HuH-7.5 (cell line): ENCODE results near the gene CLDN6.
A peak's percentile ranks its signal among the peaks of the same experiment; 100 is the strongest.

Source experiments
- DNase-seq: peaks from one replicate; pipeline ENCODE4 v3.0.0; 2011; ENCODE audit warnings: low spot score

CLDN6 gene

GRCh38 chr16:3027983-3028715, 10.2 kb upstream of the CLDN6 start:
- DNase-seq, result peak; percentile 90

GRCh38 chr16:3027489-3027795, 9.5 kb upstream of the CLDN6 start:
- DNase-seq, result no peak

- no peak for DNase-seq
These were observed 8.9 kb upstream of the CLDN6 start for GRCh38 chr16:3026609-3027488.

- DNase-seq, result no peak
These were observed 8.0 kb upstream of the CLDN6 start for GRCh38 chr16:3026003-3026378.

- DNase-seq, result no peak
These were observed 7.3 kb upstream of the CLDN6 start for GRCh38 chr16:3025032-3026002.

- DNase-seq, result peak; percentile 91
These were observed 5.9 kb upstream of the CLDN6 start, which contains the start of the genes HCFC1R1 and THOC6 for GRCh38 chr16:3023669-3024478. HCFC1R1 (minus strand) TSS chr16:3023942; CDS start chr16:3023941, 1 bp downstream. THOC6 (plus strand) TSS chr16:3024035; CDS start chr16:3024327, 292 bp downstream.

GRCh38 chr16:3023415-3023668, 5.4 kb upstream of the CLDN6 start:
- no peak for DNase-seq

GRCh38 chr16:3022684-3023414, 4.9 kb upstream of the CLDN6 start:
- no peak for DNase-seq

- DNase-seq, result no peak
These were observed 4.3 kb upstream of the CLDN6 start for GRCh38 chr16:3022208-3022683.

- DNase-seq, result peak; percentile 74
These were observed 3.6 kb upstream of the CLDN6 start for GRCh38 chr16:3021449-3022207.

GRCh38 chr16:3020604-3021448, 2.8 kb upstream of the CLDN6 start:
- peak; percentile 67 for DNase-seq

GRCh38 chr16:3020247-3020603, 2.2 kb upstream of the CLDN6 start, which contains the start of gene TNFRSF12A:
TNFRSF12A (plus strand) TSS chr16:3020368; CDS start chr16:3020398, 30 bp downstream.
- peak; percentile 72 for DNase-seq

GRCh38 chr16:3019594-3020246, 1.7 kb upstream of the CLDN6 start:
- no peak for DNase-seq

GRCh38 chr16:3017344-3017743, 639 bp downstream of the CLDN6 start:
- no peak for DNase-seq

GRCh38 chr16:3015865-3016521, 2.0 kb downstream of the CLDN6 start:
- DNase-seq, result no peak

- no peak for DNase-seq
These were observed 3.0 kb downstream of the CLDN6 start for GRCh38 chr16:3014971-3015370.

GRCh38 chr16:3013998-3014690, 3.8 kb downstream of the CLDN6 start:
- no peak for DNase-seq
